NCI-H1694 (cell line): ENCODE measurements around the gene RASGRF2.

Experiments
- DNase-seq: peaks from one replicate; lab custom pipeline; 2025; lab: John Stamatoyannopoulos, UW

RASGRF2 gene, protein sequence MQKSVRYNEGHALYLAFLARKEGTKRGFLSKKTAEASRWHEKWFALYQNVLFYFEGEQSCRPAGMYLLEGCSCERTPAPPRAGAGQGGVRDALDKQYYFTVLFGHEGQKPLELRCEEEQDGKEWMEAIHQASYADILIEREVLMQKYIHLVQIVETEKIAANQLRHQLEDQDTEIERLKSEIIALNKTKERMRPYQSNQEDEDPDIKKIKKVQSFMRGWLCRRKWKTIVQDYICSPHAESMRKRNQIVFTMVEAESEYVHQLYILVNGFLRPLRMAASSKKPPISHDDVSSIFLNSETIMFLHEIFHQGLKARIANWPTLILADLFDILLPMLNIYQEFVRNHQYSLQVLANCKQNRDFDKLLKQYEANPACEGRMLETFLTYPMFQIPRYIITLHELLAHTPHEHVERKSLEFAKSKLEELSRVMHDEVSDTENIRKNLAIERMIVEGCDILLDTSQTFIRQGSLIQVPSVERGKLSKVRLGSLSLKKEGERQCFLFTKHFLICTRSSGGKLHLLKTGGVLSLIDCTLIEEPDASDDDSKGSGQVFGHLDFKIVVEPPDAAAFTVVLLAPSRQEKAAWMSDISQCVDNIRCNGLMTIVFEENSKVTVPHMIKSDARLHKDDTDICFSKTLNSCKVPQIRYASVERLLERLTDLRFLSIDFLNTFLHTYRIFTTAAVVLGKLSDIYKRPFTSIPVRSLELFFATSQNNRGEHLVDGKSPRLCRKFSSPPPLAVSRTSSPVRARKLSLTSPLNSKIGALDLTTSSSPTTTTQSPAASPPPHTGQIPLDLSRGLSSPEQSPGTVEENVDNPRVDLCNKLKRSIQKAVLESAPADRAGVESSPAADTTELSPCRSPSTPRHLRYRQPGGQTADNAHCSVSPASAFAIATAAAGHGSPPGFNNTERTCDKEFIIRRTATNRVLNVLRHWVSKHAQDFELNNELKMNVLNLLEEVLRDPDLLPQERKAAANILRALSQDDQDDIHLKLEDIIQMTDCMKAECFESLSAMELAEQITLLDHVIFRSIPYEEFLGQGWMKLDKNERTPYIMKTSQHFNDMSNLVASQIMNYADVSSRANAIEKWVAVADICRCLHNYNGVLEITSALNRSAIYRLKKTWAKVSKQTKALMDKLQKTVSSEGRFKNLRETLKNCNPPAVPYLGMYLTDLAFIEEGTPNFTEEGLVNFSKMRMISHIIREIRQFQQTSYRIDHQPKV (N-terminal part only)

DNA sequence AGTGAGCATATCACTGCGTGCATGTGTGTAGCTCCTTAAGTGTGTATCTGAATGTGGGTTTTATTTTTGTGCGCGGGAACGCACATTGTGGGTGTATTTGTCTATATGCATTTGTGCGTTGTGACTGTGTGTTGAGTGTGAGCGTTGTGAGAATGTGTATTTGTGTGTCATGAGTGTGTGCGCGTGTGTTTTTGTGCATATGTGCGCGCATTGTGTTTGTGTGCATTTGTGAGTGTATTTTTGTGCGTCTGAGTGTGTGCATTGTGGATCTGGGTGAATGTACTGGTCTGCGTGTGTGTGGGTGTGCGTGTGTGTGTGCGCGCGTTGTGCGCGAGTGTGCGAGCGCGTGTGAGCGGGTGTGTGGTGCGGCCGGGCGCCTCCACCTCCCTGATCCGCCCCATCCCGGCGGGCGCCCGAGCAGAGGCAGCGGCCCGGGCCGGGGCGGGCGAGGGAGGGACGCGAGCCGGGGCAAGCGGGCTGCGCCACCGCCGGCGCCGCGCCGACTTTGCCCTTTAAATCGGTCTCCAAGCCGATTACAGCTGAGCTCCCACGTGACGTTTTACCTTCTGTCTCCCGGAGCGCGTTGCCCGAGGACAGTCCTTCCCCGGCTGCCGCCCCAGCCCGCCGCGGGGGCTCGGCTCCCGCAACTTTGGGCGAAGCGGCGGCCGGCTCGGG lies at the start of gene RASGRF2:
Gene RASGRF2 (plus strand): TSS at position 596 of the 675 bp plus-strand sequence. CDS start 376 bp downstream, outside the sequence.
- DNase-seq: no peak

DNA sequence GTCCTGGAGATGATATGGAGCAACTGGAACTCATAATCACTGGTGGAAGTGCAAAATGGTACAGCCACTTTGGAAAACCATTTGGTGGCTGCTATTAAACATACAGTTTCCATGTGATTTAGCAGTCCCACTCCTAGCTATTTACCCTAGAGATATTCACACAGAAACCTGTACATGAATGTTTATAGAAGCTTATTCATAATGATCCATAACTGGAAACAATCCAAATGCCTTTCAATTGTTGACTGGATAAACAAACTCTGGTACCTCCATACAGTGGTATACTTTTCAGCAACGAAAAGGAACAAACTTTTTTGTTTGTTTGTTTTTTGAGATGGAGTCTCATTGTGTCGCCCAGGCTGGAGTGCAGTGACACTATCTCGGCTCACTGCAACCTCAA lies 47.7 kb upstream of the RASGRF2 start:
- DNase-seq: no peak

DNA sequence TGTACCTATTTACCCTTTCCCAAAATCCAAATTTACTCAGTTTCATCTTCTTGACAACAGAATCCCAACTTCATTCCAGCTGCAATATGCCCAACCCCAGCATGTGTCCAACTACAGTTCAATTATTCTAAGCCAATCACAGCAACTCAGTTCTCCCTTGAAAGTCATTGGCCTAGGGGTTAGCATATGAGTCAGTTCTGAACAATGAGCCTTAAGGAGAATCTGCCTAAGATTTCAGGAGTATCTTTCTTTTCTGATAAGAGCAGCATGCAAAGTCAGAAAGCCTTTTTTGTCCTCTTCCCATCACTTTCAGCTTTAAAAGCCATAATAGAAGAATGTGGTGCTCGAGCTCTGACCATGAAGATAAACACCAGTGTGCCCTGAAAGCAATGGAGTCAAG lies 44.4 kb upstream of the RASGRF2 start:
- no peak for DNase-seq

DNA sequence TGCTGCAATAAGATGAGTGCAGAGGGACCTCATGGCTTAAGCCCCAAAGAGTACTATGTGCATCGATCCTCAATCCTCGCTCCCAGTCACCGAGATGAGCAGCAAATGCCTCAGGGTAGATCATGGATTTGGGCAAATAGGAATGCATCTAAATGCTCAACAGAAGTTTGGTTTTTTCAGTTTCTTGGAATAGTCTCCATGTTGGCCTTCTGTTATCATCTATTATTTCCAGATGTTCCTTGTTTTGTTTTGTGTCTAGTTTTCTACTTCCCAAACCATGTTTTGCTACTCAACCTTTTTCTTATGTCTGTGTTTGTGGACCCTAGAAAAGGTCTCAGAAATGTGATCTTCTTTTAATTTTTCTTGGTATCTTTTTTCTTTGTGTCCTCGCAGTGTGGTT lies 43.5 kb upstream of the RASGRF2 start:
- no peak for DNase-seq

DNA sequence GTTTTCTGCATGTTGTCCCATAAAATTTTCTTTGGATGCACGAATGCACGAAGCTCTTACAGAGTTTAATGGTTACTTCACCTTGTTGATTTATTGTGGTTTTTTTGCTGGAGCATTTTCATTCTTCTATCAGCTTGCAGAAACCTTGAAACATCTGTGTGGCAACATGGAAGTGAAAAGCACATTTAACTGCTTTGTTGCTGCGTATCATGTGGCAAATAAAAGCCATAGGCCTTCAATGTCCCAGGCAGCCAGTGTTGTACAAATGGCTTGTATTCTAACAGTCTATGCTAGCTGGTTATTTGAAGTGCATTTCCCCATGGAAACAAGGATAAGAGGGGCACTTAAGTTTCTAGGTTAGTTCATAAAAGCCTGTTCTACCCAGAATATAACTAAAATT lies 42.5 kb upstream of the RASGRF2 start:
- no peak for DNase-seq

DNA sequence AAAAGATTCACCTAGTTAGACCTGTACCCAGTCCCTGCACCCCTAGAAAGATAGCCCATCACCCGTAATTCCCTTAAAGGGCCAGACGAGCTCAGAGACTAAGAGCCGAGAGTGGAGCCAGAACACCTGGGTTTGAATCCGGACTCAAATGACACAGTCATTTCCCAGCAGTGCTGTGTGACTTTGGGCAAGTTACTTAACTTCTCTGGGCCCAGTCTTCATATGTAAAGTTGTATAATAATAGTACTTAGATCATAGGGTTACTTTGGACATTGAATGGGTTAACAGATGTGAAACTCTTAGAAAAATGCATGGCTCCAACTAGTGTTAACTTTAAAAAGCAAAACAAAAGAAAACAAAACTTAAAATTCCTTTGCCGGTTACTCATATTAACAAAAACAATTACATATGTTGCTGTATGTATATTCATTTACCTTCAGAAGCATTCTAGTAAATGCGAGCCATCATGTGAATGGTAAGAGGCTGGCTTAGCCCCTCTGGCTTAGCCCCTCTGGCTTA lies 40.4 kb upstream of the RASGRF2 start:
- no peak for DNase-seq

DNA sequence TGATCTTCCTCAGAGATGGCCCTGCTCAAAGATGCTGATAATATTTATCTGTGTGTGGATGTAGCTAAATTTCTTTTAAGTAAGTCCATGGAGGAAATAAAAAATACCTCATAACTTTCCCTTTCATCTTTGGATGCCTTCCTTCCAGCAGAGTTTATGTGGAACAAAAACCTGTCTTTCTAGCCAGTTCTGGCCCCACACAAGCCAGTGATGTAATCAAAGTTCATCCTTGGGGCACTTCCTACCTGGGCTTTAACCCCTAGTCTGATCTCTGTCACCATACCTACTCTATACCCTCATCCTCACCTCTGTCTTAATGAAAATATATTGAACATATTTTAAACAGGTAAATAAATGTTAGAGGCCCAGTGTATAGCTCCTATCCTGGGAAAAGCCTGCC lies 39.8 kb upstream of the RASGRF2 start:
- no peak for DNase-seq

DNA sequence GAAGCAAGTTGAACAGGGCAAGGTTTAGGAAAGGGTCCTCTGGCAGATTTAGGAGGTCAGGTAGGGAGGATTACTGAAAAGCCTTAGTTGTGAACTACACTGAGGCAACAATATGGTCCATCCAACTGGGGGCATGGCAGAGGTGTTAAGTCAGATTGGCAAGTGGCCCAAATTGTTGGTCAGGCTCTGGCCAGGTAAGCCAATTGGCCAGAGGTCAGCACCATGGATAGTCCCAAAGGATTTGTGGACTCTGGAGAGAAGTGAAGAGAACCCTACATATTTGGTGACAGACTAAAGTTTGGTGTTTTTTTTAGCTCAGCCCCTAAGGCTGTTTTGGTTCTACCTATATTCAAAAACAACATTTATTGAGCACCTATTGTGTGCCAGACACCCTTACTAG lies 39.1 kb upstream of the RASGRF2 start:
- DNase-seq: no peak

DNA sequence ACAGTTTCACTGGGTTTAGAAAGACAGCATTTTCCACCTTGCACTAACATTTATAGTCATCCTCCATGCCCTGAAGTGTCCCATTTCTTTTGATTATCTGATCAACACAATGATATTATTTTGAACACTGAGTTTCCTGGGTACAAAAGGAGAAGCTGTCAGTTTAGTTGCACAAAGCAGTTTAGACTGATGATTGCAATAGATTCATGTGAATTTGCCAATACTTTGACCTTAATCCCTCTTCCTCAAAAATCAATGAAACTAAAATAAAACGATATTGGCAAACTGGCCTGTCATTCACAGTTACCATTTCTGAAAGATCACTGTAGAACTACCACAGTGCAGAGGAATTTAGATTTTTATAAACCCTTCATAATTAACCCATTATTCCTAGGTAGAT lies 34.2 kb upstream of the RASGRF2 start:
- DNase-seq: no peak

DNA sequence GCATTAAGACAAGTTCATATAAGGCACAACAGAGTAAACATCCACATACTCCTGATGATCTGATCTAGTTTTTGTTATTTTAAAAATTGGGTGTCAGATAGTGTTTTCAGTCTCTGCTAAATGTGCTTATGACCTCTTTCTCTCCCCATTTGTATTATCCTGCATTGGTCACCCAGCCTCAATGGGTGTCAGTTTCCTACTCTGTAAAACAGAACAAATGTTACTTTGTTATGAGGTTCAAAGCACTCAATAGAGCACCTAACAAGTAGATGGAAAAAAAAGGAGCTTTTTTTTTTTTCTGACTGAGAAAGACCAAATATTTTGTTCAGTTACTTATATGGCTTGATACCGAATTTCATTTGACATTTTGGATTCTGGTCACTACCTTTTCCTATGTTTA lies 33.6 kb upstream of the RASGRF2 start:
- no peak for DNase-seq

DNA sequence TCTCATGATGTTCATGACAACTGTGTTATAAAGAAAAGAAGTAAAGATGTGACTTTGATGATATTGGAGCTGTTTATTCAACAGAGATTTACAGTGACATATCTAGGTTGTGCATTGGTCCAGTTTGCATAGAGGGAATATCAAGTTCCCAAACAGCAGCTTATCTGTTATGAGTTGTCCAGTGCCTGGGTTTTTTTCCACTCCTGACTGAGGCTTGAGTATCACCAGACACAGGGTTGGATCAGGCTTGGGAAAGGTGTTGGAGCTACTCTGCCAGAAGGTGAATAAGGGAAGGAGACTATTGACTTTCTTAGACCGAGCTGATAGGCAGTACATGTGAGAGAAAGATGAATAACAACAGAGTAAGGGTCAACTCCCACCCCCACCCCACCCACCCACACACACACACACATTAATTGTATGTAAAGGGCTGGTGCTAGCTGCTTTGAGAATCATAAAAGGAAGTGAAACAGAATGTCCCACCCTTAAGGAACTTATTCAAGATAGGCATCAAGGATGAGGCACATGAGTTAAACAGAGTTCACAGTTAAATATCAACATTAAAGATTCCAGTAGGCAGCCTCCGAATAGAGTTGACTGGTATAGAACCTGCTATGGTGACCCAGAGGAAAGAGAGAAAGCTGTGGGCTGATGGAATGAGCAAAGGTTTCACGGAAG lies 33.0 kb upstream of the RASGRF2 start:
- no peak for DNase-seq

DNA sequence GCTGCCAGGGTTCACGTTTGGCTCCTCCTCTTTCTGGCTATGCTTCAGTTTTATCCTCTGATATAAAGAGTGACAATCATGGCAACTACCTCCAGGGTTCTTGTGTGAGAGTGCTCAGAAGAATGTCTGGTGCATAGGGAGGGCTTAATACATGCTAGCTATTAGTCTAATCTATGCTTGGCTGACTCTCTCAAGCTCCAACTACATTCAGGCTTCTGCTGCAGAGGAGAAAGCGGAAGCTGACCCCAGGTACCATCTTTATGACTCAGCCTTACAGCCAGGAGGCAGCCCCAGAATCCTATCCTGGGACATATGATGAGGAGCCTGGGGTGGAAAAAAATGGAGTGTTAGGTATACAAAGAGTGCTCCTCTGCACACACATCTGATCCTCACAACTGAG lies 32.1 kb upstream of the RASGRF2 start:
- no peak for DNase-seq

DNA sequence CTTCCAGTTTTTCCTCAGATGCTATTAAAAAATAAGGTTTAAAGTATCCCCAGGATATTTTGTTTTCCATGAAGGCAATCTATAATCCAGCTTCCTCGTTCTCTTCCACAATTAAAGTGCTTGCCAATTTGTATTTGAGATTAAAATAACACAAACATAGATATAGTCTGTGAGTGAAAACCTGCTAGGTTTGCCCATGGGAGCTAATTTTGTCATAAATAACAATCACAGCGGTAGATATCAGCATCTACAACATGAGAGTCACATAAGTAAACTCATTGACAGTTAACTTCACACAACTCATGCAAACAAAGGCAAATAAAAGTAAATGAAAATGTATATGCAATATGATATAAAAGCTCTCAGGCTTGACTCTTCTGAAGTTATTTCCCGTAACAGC lies 29.2 kb upstream of the RASGRF2 start:
- no peak for DNase-seq

DNA sequence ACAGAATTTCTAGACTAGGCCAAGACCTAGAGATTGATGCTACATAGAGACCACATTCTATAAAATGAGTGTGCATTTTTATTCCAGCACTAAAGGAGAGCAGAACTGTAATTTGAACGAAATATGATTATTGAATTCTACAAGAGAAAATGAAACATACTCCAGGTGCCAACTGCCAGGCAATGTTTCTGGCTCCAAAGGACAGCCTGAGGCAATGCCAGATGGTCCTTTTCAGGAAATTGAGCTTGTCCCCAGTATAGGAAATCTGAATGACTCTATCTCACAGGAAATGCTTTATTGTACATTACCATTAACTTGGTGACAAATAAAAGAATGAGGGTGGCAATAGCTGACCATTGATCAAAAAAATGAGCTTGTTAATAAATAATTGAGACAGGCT lies 28.8 kb upstream of the RASGRF2 start:
- peak; percentile 66 for DNase-seq

DNA sequence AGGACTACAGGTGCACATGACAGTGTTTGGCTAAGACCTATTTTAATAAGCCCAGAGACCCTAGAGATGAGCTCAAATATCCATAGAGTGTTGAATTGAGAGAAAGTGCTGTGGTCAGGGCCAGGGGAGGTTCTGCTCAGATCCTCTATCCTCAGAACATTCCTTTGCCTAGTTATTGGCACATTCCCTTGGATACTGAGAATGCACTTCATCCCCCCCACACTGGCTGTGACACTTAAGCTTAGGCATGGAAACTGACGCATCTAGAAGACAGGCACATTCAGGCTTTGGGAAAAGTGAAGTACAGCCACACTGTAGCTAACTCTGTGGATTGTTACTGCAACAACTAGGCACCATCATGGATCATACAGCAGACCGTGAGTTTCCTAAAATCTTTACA lies 27.1 kb upstream of the RASGRF2 start:
- DNase-seq: no peak

DNA sequence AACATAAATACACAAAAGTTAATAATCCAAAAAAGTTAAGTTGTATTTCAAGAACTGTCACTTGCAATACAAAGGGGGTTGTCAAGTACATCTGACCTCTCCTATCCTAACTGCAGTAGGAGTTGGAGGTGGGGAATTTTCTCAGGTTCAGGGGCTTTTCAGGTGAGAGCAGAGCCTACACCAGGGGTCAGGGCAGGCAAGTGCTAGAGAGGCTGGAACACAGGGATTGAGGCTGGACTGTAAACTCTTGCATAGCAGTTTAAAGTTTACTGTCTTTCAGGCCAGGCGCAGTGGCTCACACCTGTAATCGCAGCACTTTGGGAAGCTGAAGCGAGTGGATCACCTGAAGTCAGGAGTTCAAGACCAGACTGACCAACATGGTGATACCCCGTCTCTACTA lies 25.4 kb upstream of the RASGRF2 start:
- DNase-seq: no peak

DNA sequence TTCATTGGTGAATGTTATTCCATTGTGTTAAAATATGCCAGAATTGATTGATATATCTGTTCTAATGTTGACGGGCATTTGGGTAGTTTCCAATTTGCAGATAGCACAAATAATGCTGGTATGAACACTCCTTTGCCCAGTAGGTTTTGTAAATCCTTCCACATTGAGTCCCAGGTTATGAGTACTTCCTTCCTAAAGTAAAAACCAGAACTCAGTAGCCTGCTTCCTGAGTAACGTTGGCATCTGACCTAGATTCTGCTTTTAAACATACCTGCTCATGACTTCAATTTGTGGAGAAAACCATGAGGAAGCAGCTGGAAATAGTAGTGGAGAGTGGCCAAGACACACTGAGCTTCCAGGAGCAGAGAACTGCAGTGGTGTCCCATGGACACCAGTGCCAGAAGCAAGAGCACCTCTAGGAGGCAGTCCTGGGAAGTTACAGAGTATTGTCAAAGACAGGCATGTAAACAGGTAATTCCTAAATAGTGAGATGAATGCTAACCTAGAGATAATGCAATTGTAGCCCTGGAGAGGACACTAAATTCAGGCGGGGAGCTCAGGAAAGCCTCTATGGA lies 24.3 kb upstream of the RASGRF2 start:
- no peak for DNase-seq

DNA sequence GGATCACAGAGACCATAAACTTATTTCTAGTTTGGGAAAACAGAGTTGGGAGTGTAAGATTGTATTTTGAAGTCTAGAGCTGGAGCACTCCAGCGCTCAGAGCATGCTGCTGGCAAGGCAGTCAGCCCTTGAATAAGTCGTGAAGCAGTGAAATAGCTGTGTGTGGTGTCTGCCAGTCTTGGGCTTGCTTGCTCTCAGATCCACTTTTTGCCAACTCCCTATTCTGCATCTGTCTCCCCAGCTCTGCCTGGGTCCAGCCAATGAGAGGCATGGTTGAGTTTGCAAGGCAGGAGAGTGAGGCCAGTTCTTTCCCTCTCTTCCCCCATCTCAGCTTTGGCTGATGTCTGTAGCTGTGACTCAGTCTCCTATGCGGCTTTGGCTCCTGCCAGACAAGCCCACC lies 23.3 kb upstream of the RASGRF2 start:
- DNase-seq: no peak

DNA sequence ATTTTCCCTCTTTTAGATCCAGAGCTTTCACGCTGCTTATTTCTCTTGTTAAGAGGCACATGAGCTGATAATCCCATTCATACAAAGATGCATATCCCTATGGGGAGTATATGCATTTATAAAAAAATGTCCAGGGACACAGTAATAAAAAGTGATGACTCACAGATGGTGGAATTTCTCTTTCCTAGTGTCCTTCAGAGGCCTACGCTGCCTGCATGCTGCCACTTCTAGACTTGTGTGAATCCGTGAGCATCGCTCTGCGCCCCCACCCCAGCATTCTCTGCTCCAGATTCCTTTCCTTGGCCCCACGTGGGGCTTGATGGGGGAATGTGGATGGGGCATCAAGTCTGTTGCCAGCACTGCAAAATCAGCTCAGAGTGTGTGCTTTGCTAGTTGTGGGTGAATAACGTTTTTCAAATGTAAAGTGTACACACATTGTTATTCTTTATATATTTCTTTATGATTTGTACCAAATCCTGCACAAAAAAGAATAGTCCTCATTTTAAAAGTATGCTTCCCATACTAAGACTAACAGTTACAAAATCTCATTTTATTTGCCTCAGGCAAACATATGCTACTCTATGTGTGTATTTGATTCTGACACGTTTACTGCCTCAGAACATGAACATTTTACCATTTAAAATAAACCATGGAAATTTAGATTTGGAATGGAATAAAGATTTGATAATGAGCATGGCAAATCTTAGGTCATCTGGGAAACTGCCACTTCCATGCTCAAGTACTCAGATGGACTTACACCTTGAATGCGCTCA lies 22.4 kb upstream of the RASGRF2 start:
- no peak for DNase-seq

DNA sequence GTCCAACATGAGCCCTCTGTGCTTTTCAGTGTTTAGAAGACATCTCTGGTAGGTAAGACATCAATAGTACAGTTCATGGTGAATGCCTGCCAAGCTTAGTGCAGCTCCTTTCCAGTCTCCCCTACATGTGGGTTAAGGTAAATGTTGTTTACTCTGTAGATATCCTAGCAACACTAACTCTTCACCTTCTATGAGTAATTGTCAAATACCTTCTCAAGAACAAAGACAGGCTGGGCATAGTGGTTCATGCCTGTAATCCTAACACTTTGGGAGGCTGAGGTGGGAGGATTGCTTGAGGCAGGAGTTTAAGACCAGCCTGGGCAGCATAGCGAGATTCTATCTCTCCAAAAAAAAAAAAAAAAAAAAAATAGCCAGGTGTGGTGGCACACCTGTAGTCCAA lies 18.7 kb upstream of the RASGRF2 start:
- DNase-seq: no peak
